ENCODE data around the gene SMARCAD1.

The SMARCAD1 gene

DNA sequence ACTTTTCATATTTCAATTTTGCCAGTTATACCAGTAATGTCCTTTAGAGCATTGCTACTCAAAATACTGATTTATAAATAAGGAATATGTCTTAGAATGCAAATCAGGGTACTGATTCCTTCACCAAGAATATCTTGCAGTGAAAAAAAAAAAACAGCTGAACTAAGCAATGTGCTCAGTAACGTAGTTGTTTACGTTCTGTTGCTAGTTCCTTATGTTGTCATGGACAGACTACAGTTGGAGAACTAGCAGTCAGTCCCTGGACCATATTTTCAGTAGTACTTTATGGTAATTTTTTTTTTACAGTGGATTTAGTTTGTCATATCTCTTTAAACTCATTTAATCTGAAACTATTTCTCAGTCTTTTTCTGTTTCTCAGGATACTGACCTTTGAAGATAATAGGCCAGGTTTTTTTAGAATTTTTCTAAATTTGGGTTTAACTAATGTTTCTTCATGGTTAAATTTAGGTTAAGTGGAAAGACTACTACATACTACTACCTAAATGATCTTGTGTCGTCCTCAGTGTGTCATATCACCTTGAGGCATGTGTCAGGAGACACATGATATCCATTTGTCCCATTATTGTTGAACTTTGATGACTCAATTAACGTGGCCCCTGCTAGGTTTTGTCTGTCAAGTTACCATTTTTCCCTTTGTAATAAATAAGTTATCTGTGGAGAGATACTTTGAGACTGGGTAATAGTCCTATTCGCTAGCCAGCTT is 21.0 kb downstream of the SMARCAD1 start:
- FAIRE-seq = peak; percentile 35
- TF ChIP-seq CTCF (IDR thresholded peaks at IDR 0.05; ENCODE audit: insufficient read depth, missing control alignments) = no peak
- no peak for DNase-seq (ENCODE audit: insufficient read length, low spot score)

GRCh38 chr4:94232519-94232918 is 24.9 kb downstream of the SMARCAD1 start:
- no peak for TF ChIP-seq CTCF (IDR thresholded peaks at IDR 0.05; ENCODE audit: insufficient read depth, missing control alignments)
- FAIRE-seq = no peak
- no peak for DNase-seq (ENCODE audit: insufficient read length, low spot score)

- no peak for FAIRE-seq
- no peak for DNase-seq (ENCODE audit: insufficient read length, low spot score)
- no peak for TF ChIP-seq CTCF (IDR thresholded peaks at IDR 0.05; ENCODE audit: insufficient read depth, missing control alignments)
Measured at GRCh38 chr4:94235825-94236224, 28.2 kb downstream of the SMARCAD1 start.

DNA sequence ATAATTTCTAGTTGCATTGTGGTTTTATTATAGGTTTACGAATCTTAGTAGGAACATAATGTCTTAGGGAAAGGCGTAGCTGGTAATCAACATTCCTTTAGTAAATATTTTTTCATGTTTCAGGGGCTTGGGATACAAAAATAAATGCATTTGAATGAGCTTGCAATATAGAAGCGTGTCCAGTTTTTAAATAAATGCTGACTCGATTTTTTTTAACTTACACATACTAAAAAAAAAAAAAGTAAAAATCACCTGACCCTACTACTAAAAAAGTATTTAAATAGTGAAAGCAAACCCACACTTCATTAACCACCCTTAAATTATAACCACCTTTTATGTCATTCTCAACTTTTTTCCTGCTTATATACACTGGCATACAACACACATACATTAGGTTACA is 29.6 kb downstream of the SMARCAD1 start:
- no peak for TF ChIP-seq CTCF (IDR thresholded peaks at IDR 0.05; ENCODE audit: insufficient read depth, missing control alignments)
- no peak for DNase-seq (ENCODE audit: insufficient read length, low spot score)
- FAIRE-seq = no peak

- TF ChIP-seq CTCF (IDR thresholded peaks at IDR 0.05; ENCODE audit: insufficient read depth, missing control alignments) = no peak
- FAIRE-seq = no peak
- no peak for DNase-seq (ENCODE audit: insufficient read length, low spot score)
Measured at GRCh38 chr4:94238160-94238559, 30.5 kb downstream of the SMARCAD1 start.

DNA sequence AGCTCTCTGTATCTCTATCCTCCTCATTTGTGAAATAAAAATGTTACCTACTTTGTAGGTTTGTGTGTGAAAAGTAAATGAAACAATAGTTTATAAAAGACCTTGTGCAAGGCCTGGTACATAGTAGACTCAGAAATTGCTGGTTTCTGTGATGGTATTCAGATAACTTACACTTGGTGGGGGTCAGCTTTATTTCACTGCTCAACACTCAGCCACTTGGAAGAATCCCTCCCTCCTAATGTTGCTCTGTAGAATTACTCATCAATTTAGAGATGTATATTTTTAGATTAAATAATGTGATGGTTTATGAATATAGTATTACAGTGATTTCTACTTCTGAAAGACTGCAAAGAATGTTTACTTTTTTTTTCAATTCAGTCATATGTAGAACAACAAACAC is 32.7 kb downstream of the SMARCAD1 start:
- FAIRE-seq (no peak), DNase-seq (ENCODE audit: insufficient read length, low spot score) (no peak)
- no peak for TF ChIP-seq CTCF (IDR thresholded peaks at IDR 0.05; ENCODE audit: insufficient read depth, missing control alignments)

DNA sequence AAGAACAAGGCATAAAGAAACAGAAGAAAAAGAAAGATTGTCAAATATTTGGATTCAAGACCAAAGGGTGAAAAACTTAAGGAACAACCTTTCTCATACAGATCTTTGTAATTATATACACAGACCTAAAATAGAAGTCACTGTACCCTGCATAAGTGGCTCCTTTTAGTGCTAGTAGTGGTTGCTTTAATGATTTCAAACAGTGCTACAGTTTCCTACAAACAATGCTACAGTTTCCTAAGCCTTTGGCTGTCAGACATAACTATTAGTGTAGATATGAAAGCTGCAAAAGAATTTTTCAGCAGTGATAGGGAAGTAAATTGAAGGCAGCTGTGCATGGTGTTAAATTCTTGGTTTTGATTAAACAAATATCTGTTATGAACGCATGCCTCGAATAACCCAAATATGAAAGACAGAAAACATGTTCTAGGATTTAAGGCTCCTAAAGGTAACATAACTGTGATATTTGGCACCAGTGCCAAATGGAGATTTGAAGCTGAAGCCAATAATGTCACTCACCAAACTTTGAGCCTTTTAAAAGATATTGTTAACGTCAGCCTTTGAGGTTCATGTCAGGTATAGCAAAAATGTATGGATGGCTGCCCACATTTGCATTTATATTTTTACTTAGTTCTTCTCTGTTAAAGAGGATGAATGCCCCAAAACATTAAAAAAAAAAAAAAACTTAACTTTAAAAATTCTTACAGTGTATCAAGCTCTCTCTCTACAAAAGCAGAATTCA is 36.6 kb downstream of the SMARCAD1 start:
- TF ChIP-seq CTCF (IDR thresholded peaks at IDR 0.05; ENCODE audit: insufficient read depth, missing control alignments) = no peak
- FAIRE-seq (no peak), DNase-seq (ENCODE audit: insufficient read length, low spot score) (no peak)
